Measurements from ENCODE around the gene SCYL1. TPM values are rescaled to one million over a fixed set of nuclear protein-coding genes. Genes with fewer than 3 reads are reported as not detected.

The SCYL1 gene
- total RNA-seq, 1 experiment from 2014 or later = 104 TPM

DNA sequence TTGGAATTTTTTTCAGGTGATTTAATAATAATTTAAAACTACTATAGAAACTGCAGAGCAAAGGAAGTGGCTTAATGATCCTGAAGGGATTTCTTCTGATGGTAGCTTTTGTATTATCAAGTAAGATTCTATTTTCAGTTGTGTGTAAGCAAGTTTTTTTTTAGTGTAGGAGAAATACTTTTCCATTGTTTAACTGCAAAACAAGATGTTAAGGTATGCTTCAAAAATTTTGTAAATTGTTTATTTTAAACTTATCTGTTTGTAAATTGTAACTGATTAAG lies 22.7 kb upstream of the SCYL1 start:
- TF ChIP-seq YY1 (IDR thresholded peaks at IDR 0.05; ENCODE audit: extremely low read depth, insufficient replicate concordance, low read depth, low read length) = no peak
- TF ChIP-seq SRF (IDR thresholded peaks at IDR 0.05; ENCODE audit: low read depth) = no peak
- no peak for TF ChIP-seq ZFX (IDR thresholded peaks at IDR 0.05)
- TF ChIP-seq ELF1 (IDR thresholded peaks at IDR 0.05; ENCODE audit: borderline replicate concordance, low read depth) = no peak
- TF ChIP-seq SP1 (IDR thresholded peaks at IDR 0.05; ENCODE audit: low read depth) = no peak
- TF ChIP-seq POLR2AphosphoS5 (IDR thresholded peaks at IDR 0.05; ENCODE audit: low read depth, low read length) = no peak
- TF ChIP-seq ZNF274 (IDR thresholded peaks at IDR 0.05; ENCODE audit: low read depth, low read length) = no peak
- TF ChIP-seq, protein P1, sequence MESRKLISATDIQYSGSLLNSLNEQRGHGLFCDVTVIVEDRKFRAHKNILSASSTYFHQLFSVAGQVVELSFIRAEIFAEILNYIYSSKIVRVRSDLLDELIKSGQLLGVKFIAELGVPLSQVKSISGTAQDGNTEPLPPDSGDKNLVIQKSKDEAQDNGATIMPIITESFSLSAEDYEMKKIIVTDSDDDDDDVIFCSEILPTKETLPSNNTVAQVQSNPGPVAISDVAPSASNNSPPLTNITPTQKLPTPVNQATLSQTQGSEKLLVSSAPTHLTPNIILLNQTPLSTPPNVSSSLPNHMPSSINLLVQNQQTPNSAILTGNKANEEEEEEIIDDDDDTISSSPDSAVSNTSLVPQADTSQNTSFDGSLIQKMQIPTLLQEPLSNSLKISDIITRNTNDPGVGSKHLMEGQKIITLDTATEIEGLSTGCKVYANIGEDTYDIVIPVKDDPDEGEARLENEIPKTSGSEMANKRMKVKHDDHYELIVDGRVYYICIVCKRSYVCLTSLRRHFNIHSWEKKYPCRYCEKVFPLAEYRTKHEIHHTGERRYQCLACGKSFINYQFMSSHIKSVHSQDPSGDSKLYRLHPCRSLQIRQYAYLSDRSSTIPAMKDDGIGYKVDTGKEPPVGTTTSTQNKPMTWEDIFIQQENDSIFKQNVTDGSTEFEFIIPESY (IDR thresholded peaks at IDR 0.05; ENCODE audit: extremely low read depth, insufficient replicate concordance, low read length) = no peak
- TF ChIP-seq TCF7L2 (IDR thresholded peaks at IDR 0.05; ENCODE audit: borderline replicate concordance, extremely low read depth, insufficient read depth, insufficient read length) = no peak
- TF ChIP-seq EZH2 (IDR thresholded peaks at IDR 0.05) = no peak
- TF ChIP-seq RAD21 (IDR thresholded peaks at IDR 0.05; ENCODE audit: low read depth) = no peak
- TF ChIP-seq, protein P2, sequence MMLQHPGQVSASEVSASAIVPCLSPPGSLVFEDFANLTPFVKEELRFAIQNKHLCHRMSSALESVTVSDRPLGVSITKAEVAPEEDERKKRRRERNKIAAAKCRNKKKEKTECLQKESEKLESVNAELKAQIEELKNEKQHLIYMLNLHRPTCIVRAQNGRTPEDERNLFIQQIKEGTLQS (IDR thresholded peaks at IDR 0.05) = no peak
- TF ChIP-seq FOSL1 (IDR thresholded peaks at IDR 0.05; ENCODE audit: low read depth) = no peak
- no peak for TF ChIP-seq EGR1 (IDR thresholded peaks at IDR 0.05; ENCODE audit: low read depth)
- TF ChIP-seq, protein P3, sequence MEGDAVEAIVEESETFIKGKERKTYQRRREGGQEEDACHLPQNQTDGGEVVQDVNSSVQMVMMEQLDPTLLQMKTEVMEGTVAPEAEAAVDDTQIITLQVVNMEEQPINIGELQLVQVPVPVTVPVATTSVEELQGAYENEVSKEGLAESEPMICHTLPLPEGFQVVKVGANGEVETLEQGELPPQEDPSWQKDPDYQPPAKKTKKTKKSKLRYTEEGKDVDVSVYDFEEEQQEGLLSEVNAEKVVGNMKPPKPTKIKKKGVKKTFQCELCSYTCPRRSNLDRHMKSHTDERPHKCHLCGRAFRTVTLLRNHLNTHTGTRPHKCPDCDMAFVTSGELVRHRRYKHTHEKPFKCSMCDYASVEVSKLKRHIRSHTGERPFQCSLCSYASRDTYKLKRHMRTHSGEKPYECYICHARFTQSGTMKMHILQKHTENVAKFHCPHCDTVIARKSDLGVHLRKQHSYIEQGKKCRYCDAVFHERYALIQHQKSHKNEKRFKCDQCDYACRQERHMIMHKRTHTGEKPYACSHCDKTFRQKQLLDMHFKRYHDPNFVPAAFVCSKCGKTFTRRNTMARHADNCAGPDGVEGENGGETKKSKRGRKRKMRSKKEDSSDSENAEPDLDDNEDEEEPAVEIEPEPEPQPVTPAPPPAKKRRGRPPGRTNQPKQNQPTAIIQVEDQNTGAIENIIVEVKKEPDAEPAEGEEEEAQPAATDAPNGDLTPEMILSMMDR (IDR thresholded peaks at IDR 0.05 in 2 of 3, conservative IDR thresholded peaks at IDR 0.05 in 1 of 3; ENCODE audit: borderline replicate concordance in 1 of 3, insufficient read depth in 1 of 3, low read depth in 2 of 3, low read length in 2 of 3) = no peak
- no peak for TF ChIP-seq JUND (IDR thresholded peaks at IDR 0.05)
- TF ChIP-seq CBX3 (IDR thresholded peaks at IDR 0.05; ENCODE audit: low read depth) = no peak
- Histone ChIP-seq H3K9me2 (ENCODE audit: insufficient read depth) (no peaks in the 10 kb centered on the region), H3K79me2 (ENCODE audit: insufficient read depth, low read length) (peaks cover 91% of the 10 kb centered on the region), H3K27ac (ENCODE audit: low read depth, low read length) (peak overlapping the region; percentile 98; the same call in 1 of the 2 replicates), H4K20me1 (ENCODE audit: insufficient read depth) (peaks cover 70% of the 10 kb centered on the region), H3K9ac (ENCODE audit: low read length) (peak overlapping the region; percentile 93), H3K4me2 (ENCODE audit: low read length) (peak overlapping the region; percentile 85), H3K27me3 (ENCODE audit: insufficient read depth, low read length) (no peaks in the 10 kb centered on the region), H3K9me3 (ENCODE audit: control insufficient read depth in 1 of 2, insufficient read depth in 1 of 2, low read depth in 1 of 2, low read length in 2 of 2) (no peaks in the 10 kb centered on the region), H3K4me3 (replicated peaks in 1 of 2; ENCODE audit: low read depth in 1 of 2, low read length in 2 of 2) (peak overlapping the region; percentile 57 to 79), H3K36me3 (ENCODE audit: control insufficient read depth in 1 of 2, insufficient read depth in 2 of 2, low read length in 2 of 2) (peaks cover 50 to 64% of the 10 kb centered on the region in 2 experiments), H2AFZ (ENCODE audit: low read depth, low read length, poor library complexity, severe bottlenecking) (no peak overlapping the region), H3K4me1 (ENCODE audit: control insufficient read depth in 1 of 2, insufficient read depth in 2 of 2, low read length in 2 of 2) (peaks cover 43 to 87% of the 10 kb centered on the region in 2 experiments)
- ATAC-seq (no peak), DNase-seq (ENCODE audit: low read depth, low spot score) (no peak)
- intact Hi-C loops (cut with micrococcal nuclease) = no loop called here
- ChIA-PET CTCF (interaction anchor here (0.9 to 1.3 kb wide), 3 partner anchors 10 to 227 kb away, joined by 3 read pairs; no protein-coding TSS in a partner anchor), POLR2A (interaction anchor here (0.6 to 26.7 kb wide), 9 partner anchors 8 to 484 kb away, joined by 3 to 1499 read pairs (median 5); partner anchors contain the start of genes NEAT1 and PCNX3), RAD21 (ENCODE audit: low non-redundant PET in 1 of 2, low total read pairs in 2 of 2, uncharacterized antibody in 2 of 2, unreplicated experiment in 2 of 2) (no interaction called here)
- BruUV-seq (replicated peaks) = no TSS peak
